ENCODE data around the gene TMEM260.

- TF ChIP-seq EZH2 (IDR thresholded peaks at IDR 0.05; ENCODE audit: borderline replicate concordance, low read length), result no peak
- TF ChIP-seq CTCF (conservative IDR thresholded peaks at IDR 0.05 in 1 of 2, IDR thresholded peaks at IDR 0.05 in 1 of 2; ENCODE audit: extremely low read depth in 1 of 2, insufficient read depth in 1 of 2, low read depth in 1 of 2, low read length in 2 of 2), result no peak
Measured at GRCh38 chr14:56666294-56666693, 86.7 kb downstream of the TMEM260 start.
